Lung (tissue), 12 donors: ENCODE measurements around the gene GADD45A. TPM values are rescaled to one million over a fixed set of nuclear protein-coding genes. Genes with fewer than 3 reads are reported as not detected.

Experiments
- ATAC-seq: fragments of 200-7000 bp; cut with Tn5 transposase; one replicate; pipeline ENCODE4 v1.9.1; 2020; ENCODE audit warnings: moderate number of reproducible peaks; ENCODE audit not compliant: insufficient read depth, low FRiP score
- DNase-seq, 3 donors: peaks; one replicate each; pipeline ENCODE4 v3.0.0-alpha.2; 2013 to 2017
- H3K27ac ChIP-seq, 2 donors: one replicate each; pipeline ENCODE4 v1.5.1; 2013; ENCODE audit warnings: mild to moderate bottlenecking in 2 of 2, moderate library complexity in 2 of 2, control low read depth in 1 of 2, inconsistent platforms in 1 of 2, low read depth in 1 of 2, low read length in 1 of 2
- H3K27me3 ChIP-seq, 3 donors: one replicate each; pipeline ENCODE4 v1.5.1; 2013; ENCODE audit warnings: low read length in 2 of 3; ENCODE audit not compliant: control insufficient read depth in 3 of 3, insufficient read depth in 3 of 3
- H3K36me3 ChIP-seq, 4 donors: one replicate each; pipeline ENCODE4 v1.5.1; 2013; ENCODE audit warnings: low read length in 4 of 4, mild to moderate bottlenecking in 1 of 4, moderate library complexity in 1 of 4; ENCODE audit not compliant: control insufficient read depth in 4 of 4, insufficient read depth in 4 of 4
- H3K4me1 ChIP-seq, 5 donors: one replicate each; pipeline ENCODE4 v1.5.1; 2013; ENCODE audit warnings: low read length in 5 of 5, mild to moderate bottlenecking in 2 of 5, moderate library complexity in 1 of 5; ENCODE audit not compliant: control insufficient read depth in 5 of 5, insufficient read depth in 5 of 5
- H3K4me3 ChIP-seq: one replicate; pipeline ENCODE4 v1.5.1; 2013; ENCODE audit warnings: mild to moderate bottlenecking, control low read depth, moderate library complexity
- H3K9ac ChIP-seq, 2 donors: one replicate each; pipeline ENCODE4 v1.5.1; 2013; ENCODE audit warnings: low read length in 2 of 2, control low read depth in 1 of 2; ENCODE audit not compliant: insufficient read depth in 1 of 2
- H3K9me3 ChIP-seq, 4 donors: one replicate each; pipeline ENCODE4 v1.5.1; 2013; ENCODE audit warnings: low read length in 3 of 4, mild to moderate bottlenecking in 1 of 4, moderate library complexity in 1 of 4; ENCODE audit not compliant: control insufficient read depth in 4 of 4, insufficient read depth in 3 of 4
- CTCF ChIP-seq: IDR thresholded peaks from 2 replicates; pipeline ENCODE4 v1.5.1; 2012; ENCODE audit warnings: mild to moderate bottlenecking; ENCODE audit errors: control extremely low read depth, extremely low read depth
- WGBS, 2 donors: extraction: QIAGEN DNeasy Blood & Tissue Kit; methylation state at CpG; one replicate each; pipeline ENCODE4 v1.1.7; 2013; 5-methylcytosine and 5-hydroxymethylcytosine counted together
- polyA plus RNA-seq, 2 donors: library from polyadenylated mRNA; stranded (reverse); fragments of 200-250 nt; gene quantifications; one replicate each; pipeline ENCODE4 v1.2.1, GENCODE V29; 2013
- total RNA-seq, 2 donors: library from RNA; depleted of rRNA in 1 of 2; stranded (reverse); fragments of >200 nt in 1 of 2; gene quantifications; one replicate each; pipeline ENCODE4 v1.2.1, GENCODE V29; 2014 to 2021
- donor health status: control.
- donor health status: control.
- donor health status: Bipolar disorder and iron deficiency.
- donor health status: healthy.
- donor health status: DM: yes; HTN: yes; CAD: no.

GADD45A gene
- total and polyA plus RNA-seq, 4 donors, result 12.9 to 52.0 (median 35.2) TPM

GRCh38 chr1:67719329-67720196, 34.6 kb downstream of the GADD45A start:
- H3K27me3 ChIP-seq, result no peaks in the 10 kb centered on the region
- peaks cover 0 to 23% (median 13%) of the 10 kb centered on the region in 5 donors for H3K4me1 ChIP-seq
- DNase-seq (no peak), ATAC-seq (no peak)
- H3K36me3 ChIP-seq, result no peaks in the 10 kb centered on the region
- H3K9ac ChIP-seq, result no peak overlapping the region
- WGBS, 2 donors, result 73 to 76% methylated on average over 6 of the region's 6 CpGs
- TF ChIP-seq CTCF, result no peak
- no peak overlapping the region for H3K27ac ChIP-seq
- H3K4me3 ChIP-seq, result no peak overlapping the region
- no peaks in the 10 kb centered on the region for H3K9me3 ChIP-seq

DNA sequence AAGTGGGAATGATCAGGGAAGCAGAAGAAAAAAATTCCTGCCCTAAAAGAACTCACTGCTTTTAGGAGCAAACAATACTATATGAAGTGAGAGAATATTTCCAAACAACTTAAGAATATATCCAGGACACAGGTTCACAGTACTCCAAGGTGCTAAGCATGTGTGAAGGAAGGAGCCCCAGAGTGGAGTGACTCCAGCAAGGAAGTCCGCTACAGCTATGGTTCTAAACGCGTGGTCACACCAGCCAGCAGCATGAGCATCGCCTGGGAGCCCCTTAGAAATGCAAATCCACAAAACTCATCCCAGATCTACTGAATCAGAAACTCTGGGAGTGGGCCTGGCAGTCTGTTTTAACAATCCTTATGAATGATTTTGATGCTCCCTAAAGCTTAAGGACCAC, 36.1 kb downstream of the GADD45A start:
- ATAC-seq (no peak), DNase-seq (no peak)
- WGBS, 2 donors, result 96 to 97% methylated on average over 4 of the region's 4 CpGs
- Histone ChIP-seq H3K36me3 (no peaks in the 10 kb centered on the region), H3K27me3 (no peaks in the 10 kb centered on the region), H3K9me3 (no peaks in the 10 kb centered on the region), H3K27ac (no peak overlapping the region), H3K4me3 (no peak overlapping the region), H3K4me1 (peaks cover 0 to 32% (median 14%) of the 10 kb centered on the region in 5 donors), H3K9ac (no peak overlapping the region)
- TF ChIP-seq CTCF, result no peak

- no peaks in the 10 kb centered on the region for H3K36me3 ChIP-seq
- no peak for ATAC-seq
- TF ChIP-seq CTCF, result no peak
- no peaks in the 10 kb centered on the region for H3K9me3 ChIP-seq
- 68 to 76% methylated on average over 2 of the region's 2 CpGs for WGBS, 2 donors
- no peak overlapping the region for H3K4me3 ChIP-seq
- peaks cover 0 to 36% (median 12%) of the 10 kb centered on the region in 5 donors for H3K4me1 ChIP-seq
- no peak overlapping the region for H3K9ac ChIP-seq
- no peak overlapping the region for H3K27ac ChIP-seq
- H3K27me3 ChIP-seq, result no peaks in the 10 kb centered on the region
- no peak for DNase-seq
Measured at GRCh38 chr1:67721650-67722291, 36.8 kb downstream of the GADD45A start.
